KG1 (cell line): Measurements from ENCODE around the gene TPBG.
"Not testable (repeated sequence)": the region's sequence is repeated elsewhere in the genome, so short reads cannot be mapped to it uniquely, and the experiment has no call there.

Experiments
- DNase-seq: peaks from one replicate; lab custom pipeline; 2025; lab: John Stamatoyannopoulos, UW

Gene TPBG

GRCh38 chr6:82376636-82377035 lies 13.0 kb downstream of the TPBG start:
- DNase-seq = no peak

DNA sequence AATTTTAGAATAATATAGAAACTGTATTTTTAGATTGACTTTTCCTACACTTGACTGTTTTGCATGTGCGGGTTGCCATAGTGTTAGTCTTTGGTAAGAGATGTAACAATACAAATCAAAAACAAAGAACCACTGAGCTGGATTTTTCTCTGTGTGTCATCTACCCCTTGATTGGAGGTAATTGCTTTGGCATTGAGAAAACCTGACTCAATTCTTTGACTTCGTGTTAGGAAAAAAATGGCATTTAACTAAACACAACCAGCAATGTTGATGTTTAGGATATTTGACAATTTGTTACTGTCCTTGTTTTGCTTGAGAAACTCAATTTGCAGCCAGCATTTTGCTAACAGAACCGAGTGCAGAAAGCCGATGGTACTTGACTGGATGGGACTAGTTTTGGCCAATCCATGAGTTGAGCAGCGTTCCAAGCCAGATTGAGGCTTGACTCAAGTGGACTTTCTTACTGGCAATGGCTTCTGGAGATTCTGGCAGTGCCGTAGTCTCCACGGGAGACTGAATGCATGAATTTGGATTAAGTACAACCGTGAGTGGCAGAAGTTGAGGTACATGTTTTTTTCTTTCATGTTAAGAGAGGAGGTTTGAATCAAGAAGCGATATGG lies 17.1 kb downstream of the TPBG start:
- no peak for DNase-seq

GRCh38 chr6:82381278-82381677 lies 17.7 kb downstream of the TPBG start:
- no peak for DNase-seq

- DNase-seq = no peak
These were observed 21.5 kb downstream of the TPBG start for GRCh38 chr6:82385102-82385501.

- DNase-seq = no peak
These were observed 21.9 kb downstream of the TPBG start for GRCh38 chr6:82385546-82385945.

GRCh38 chr6:82385961-82386360 lies 22.3 kb downstream of the TPBG start:
- no peak for DNase-seq

DNA sequence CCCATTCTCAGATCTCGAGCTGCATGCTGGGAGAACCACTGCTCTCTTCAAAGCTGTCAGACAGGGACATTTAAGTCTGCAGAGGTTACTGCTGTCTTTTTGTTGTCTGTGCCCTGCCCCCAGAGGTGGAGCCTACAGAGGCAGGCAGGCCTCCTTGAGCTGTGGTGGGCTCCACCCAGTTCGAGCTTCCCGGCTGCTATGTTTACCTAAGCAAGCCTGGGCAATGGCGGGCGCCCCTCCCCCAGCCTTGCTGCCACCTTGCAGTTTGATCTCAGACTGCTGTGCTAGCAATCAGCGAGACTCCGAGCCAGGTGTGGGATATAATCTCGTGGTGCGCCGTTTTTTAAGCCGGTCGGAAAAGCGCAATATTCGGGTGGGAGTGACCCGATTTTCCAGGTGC lies 31.2 kb downstream of the TPBG start:
- not testable (repeated sequence) for DNase-seq

- no peak for DNase-seq
These were observed 33.5 kb downstream of the TPBG start for GRCh38 chr6:82396964-82397751.

DNA sequence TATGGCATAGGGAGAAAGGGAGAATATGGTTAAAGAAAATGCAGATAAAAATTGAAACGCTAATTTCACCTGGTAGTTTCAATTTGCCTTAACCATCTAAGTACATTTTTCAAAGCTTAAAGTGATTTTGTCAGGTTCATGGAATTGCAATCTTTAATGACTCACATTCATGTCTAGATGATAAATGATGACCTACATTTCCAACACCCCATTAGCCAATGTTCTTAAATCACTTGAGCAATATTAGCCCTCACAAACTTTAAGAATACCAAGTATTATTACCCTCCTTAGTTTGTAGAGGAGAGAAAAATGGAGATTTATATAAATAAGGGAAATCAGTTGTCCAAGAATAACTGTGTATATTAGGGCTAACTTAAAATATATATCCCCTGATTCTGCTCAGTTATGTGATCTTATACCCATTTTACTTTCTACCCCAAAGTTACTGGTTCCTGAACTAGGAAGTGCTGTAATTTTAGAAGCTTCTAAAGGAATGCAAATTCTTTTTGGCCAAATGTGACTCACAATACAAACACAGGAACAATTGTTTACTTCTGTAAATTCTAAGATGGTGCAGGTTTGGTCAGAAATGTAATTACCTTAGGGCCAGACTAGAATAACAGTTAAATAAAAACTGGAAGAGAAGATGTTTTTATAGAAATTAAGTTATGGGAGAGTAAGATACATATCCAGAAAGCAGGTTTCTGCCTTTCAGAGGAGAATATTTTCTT lies 34.5 kb downstream of the TPBG start:
- no peak for DNase-seq

GRCh38 chr6:82408952-82409431 lies 45.4 kb downstream of the TPBG start:
- no peak for DNase-seq

GRCh38 chr6:82410151-82410648 lies 46.6 kb downstream of the TPBG start:
- no peak for DNase-seq

GRCh38 chr6:82413868-82414267 lies 50.3 kb downstream of the TPBG start:
- DNase-seq = no peak

GRCh38 chr6:82415820-82416219 lies 52.2 kb downstream of the TPBG start:
- DNase-seq = no peak

DNA sequence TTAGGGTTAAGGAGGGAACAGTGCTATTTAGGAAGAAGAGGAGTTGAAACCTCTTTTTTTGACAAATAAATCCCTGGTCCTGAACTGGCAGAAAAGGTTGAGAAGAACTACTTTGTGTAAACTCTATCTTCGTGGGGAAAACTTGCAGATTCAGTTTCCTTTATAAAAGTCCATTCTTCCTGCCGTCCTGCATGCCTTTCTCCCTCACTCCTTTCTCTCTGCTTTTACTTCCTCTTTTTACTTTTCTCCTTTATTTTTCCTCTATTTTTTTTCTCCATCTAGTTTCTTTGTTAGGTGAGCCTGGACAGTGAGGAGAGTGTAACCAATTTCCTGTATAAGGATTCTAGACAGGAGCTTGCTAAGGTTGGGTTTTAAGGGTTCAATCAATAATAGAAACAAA lies 52.7 kb downstream of the TPBG start:
- no peak for DNase-seq
